Fibroblast of skin of back (primary cell): Measurements from ENCODE around the gene DPF3.

ENCODE experiments used
- DNase-seq: peaks from one replicate; pipeline ENCODE4 v3.0.0-alpha.2; 2013

DPF3 gene

GRCh38 chr14:72709916-72710611, 183.8 kb downstream of the DPF3 start:
- no peak for DNase-seq

GRCh38 chr14:72708708-72709475, 185.0 kb downstream of the DPF3 start:
- no peak for DNase-seq

DNA sequence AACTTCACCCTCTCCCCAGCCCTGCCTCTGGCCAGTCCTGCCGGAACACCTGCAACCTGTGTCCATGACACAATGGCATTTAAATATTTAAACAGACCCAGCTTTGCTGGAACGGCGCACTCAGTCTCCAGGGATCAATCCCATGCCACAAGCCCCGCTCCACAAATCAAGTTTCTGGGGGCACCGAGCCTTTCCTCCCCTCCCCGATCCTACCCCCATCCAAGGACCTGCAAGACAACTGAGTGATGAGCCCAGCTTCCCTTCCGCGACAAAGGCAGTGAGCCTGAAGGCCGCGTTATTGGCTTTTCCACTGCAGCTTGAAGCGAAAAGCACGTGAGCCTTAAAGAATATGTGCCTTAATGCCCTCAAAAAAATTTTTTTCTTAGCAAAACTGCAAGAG, 185.7 kb downstream of the DPF3 start:
- DNase-seq, result no peak

DNA sequence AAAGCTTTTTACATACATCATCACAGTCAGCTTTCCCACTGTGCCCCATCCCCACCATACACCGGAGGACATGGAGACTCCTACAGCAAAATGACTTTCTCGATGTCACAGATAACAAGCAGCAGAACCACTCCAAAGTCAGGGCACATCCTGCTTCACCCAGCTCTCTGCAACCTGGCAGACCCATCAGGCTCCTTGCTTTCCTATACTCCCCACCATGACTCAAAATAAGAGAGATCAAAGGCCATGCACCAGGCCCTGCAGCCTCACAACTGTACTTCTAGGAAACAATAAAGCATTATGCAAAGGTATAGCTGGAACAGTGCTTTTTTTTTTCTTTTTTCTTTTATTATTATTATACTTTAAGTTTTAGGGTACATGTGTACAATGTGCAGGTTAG, 187.4 kb downstream of the DPF3 start:
- no peak for DNase-seq

DNA sequence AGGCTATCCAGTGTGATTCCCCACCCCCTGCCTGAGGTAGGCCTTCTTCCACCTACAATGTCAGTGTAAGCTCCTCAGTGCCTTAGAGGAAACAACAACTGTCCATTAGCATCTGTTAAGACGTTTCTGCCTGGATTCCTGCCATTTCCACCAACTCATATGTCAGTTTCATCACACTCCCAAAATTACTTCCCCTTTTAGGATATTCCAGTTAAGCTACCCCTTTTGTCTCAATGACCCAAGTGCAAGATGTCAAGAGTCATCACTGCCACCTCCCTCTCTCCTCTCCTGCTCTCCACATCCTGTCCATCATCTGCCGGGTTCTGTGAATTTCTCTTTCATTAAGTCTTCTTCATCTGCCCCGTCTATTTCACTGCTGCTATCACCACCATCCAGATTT, 189.4 kb downstream of the DPF3 start:
- no peak for DNase-seq

DNA sequence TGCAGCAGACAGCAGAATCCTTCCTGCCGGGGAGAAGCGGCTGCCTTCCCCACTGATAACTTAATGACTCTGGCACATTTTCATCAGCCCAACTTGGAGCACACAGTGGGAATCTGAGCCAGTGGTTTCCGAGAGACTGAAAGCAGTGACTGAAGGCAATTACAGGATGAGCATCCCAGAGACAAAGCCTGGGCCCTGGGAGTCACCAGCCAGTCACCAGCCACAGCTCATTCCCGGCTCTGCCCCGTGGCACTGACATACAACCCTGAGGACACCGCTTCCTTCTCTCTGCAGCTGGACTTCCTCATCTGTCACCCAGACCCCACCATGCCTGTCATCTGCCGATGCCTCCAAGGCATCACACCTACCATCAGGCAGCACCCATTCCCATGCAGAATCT, 192.3 kb downstream of the DPF3 start:
- DNase-seq, result peak; percentile 29

- DNase-seq, result no peak
Observed at GRCh38 chr14:72701237-72701565, 192.7 kb downstream of the DPF3 start.

GRCh38 chr14:72700338-72701236, 193.3 kb downstream of the DPF3 start:
- DNase-seq, result no peak

GRCh38 chr14:72699852-72700257, 194.0 kb downstream of the DPF3 start:
- peak; percentile 84 for DNase-seq

GRCh38 chr14:72699443-72699842, 194.5 kb downstream of the DPF3 start:
- DNase-seq, result no peak

- peak; percentile 30 for DNase-seq
Observed at GRCh38 chr14:72692696-72693095, 201.2 kb downstream of the DPF3 start.

GRCh38 chr14:72690324-72690723, 203.6 kb downstream of the DPF3 start:
- DNase-seq, result no peak

DNA sequence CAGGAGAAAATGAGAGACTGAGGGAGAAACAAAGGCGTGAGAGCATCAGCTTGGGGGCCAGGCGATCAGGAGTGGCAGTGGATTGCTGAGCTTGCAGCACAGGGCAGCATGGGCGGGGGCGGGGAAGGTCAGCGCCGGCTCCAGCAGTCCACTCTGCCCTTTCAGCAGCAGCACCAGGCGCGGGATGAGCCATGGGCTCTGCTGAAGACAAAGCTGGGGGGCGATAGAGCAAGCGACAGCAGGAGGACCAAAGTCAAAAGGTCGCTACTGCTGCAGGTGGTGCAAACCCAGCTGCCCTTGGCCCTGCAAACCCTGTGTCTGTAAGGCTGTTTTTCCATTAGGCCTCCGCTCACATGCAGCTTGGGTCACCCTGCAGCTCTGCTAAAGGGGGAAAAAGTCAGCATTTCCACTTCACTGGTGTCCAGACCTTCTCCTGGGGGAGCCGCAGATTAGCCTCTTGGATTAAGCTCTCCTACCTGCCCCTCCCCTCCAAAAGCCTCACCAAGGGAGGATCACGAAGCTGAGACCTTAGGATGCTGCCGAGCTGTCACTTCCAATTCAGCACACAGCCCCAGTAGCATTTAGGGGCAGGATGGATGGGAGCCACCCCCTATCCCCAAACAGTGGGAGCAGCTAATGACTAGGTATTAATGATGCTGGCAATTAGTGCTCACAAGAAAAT, 204.8 kb downstream of the DPF3 start:
- no peak for DNase-seq

DNA sequence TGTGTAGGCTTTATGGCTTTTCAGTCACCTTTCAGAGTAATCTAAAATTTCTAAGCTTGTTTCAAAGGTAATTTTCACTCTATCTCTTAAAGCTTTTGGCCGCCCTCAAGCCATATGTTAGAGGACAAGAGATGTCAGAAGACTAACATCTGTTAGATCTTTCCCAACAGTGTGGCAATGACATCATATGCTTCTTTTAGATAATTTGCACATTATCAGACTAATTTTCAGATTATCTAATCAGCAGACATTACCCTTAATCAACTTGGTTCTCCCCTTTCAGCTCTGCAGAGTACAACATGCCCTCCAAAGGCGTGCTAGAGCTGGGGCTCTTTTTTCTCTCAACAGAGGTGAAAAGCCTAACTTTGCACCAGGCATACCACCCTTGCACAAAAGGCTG, 207.1 kb downstream of the DPF3 start:
- DNase-seq, result no peak

- DNase-seq, result peak; percentile 67
Observed at GRCh38 chr14:72686101-72686500, 207.8 kb downstream of the DPF3 start.

DNA sequence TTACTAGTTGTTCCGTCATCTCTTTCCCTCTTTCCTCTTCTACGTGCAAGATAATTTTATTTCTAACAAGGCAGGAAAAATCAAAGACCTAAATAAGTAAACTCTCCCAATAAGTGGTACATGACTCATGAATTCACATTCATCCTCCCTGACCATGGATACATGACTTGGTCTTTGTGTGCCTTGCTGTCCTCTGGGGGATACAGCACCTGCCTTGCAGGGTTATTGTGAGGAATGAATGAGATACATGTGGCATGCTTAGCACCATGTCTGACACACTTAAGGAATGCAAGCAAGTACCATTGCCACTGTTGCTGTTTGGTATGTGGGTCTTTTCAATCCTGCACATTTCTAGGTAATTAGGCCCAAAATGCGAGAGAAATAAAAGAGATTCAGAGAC, 208.4 kb downstream of the DPF3 start:
- DNase-seq, result peak; percentile 16

GRCh38 chr14:72683787-72684186, 210.1 kb downstream of the DPF3 start:
- no peak for DNase-seq

DNA sequence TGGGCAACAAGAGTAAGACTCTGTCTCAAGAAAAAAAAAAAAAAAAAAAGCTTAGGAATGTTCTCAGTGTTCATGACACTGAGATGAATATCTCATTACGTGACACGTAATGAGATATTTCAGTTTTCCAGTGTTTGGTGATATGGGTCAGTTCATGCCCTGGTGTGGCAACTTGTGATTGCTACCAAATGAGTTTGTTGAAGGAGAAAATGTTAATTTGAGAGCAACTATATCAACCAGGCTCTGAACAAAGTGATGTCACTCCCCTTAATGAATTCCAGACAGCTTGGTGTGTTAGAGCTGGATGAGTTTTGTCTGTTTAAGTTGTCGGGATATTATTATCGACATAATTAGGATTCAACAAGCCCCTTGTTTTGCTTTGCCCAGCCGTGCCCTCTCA, 211.7 kb downstream of the DPF3 start:
- DNase-seq, result peak; percentile 67

- DNase-seq, result peak; percentile 41
Observed at GRCh38 chr14:72680853-72681640, 212.9 kb downstream of the DPF3 start.

GRCh38 chr14:72679536-72680151, 214.3 kb downstream of the DPF3 start:
- no peak for DNase-seq

- peak; percentile 43 for DNase-seq
Observed at GRCh38 chr14:72679141-72679535, 214.8 kb downstream of the DPF3 start.
